ENCODE data around the gene TMPRSS9.
A peak's percentile ranks its signal among the peaks of the same experiment; 100 is the strongest.
"Not testable (repeated sequence)": the region's sequence is repeated elsewhere in the genome, so short reads cannot be mapped to it uniquely, and the experiment has no call there.

Gene TMPRSS9

DNA sequence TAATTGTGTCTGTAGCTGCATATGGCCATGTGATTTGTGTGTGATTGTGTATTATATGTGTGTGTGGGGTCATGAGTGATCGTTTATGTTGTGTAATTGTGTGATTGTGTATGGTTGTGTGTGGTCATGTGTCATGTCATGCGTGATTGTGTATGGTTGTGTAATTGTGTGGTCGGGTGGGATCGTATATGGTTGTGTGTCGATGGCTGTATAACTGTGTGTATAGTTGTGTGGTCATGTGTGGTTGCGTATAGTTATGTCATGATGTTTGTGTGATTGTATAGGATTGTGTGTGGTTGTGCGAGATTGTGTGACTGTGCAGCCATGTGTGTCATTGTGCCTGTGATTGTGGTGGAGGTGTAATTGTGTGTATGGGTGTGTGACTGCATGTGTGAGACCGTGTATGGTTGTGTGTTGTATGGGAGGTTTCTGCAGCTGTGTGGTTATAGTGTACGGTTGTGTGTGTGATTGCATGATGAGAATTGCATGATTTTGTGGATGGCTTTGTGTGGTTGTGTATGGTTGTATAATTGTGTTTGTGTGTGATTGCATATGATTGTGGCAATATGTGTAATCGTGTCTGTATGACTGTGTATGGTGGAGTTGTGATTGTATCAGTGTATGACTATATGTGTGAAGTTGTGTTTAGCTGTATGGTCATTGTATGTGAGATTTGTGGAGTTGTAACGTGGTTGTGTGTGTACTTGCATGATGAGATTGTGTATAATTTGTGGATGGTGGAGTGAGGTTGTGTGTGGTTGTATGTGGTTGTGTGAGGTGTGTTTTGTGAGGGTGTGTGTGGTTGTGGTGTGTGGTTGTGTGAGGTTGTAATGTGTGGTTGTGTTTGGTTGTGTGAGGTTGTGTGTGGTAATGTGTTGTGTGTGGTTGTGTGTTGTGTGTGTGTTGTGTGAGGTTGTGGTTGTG, 2.2 kb downstream of the TMPRSS9 start:
- DNase-seq: no peak

- no peak for DNase-seq
These were observed 2.9 kb downstream of the TMPRSS9 start for GRCh38 chr19:2362970-2363300.

DNA sequence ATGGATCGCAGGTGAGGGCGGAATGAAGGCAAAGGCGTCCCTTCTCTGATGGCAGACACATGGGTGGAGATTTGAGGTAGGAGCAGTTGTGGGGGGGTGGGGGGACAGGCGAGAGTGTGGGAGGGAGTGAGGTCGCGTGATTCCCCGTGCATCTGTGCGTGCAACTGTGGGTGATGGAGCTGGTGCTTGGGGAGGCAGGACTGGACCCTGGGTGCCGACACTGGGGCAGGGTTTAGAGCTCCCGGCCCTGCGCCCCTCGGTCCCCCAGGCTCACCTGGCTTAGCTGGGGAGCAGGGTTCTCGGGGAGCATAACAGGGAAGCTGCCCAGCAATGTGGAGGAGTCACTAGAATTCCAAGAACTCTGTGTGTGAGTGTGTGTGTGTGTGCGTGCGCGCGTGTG, 3.4 kb downstream of the TMPRSS9 start:
- no peak for DNase-seq

- DNase-seq: no peak
These were observed 5.3 kb downstream of the TMPRSS9 start for GRCh38 chr19:2365201-2365970.

DNA sequence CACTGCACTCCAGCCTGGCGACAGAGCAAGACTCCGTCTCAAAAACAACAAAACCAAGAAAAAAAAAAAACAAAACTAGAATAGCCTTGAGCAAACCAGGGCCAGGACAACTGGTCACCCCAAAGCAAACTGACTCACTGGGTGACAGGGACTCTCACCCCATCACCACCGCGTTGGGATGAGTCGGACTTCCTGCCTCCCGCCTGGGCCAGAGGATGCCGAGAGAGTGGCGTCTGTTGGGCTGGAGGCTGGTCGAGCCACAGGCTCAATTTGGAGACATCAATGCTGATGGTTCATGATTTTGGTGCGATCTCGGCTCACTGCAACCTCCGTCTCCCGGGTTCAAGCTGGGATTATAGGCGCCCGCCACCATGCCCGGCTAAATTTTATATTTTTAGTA, 11.6 kb downstream of the TMPRSS9 start:
- no peak for DNase-seq

GRCh38 chr19:2372076-2372612, 12.1 kb downstream of the TMPRSS9 start:
- DNase-seq: no peak

GRCh38 chr19:2374808-2375207, 14.7 kb downstream of the TMPRSS9 start:
- no peak for DNase-seq

- no peak for DNase-seq
These were observed 15.5 kb downstream of the TMPRSS9 start for GRCh38 chr19:2375353-2376121.

GRCh38 chr19:2376784-2377519, 16.9 kb downstream of the TMPRSS9 start:
- no peak for DNase-seq

DNA sequence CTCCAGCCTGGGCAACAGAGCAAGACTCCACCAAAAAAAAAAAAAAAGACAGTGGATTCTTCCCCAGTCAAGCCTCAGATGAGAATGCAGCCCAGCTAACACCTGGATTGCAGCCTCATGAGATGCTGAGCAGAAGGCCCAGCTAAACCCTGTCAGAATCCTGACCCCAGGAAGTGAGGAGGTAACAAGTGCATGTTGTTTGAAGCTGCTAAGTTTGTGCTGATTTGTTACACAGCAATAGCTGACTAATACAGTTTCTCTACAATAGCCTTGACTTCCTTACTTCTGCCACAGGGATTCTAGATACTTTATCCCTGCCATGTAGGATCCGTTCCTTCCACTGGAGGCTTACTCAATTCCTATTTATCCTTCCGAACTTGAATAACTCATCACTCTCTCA, 20.5 kb downstream of the TMPRSS9 start:
- no peak for DNase-seq

GRCh38 chr19:2381148-2381820, 21.2 kb downstream of the TMPRSS9 start:
- DNase-seq: no peak

DNA sequence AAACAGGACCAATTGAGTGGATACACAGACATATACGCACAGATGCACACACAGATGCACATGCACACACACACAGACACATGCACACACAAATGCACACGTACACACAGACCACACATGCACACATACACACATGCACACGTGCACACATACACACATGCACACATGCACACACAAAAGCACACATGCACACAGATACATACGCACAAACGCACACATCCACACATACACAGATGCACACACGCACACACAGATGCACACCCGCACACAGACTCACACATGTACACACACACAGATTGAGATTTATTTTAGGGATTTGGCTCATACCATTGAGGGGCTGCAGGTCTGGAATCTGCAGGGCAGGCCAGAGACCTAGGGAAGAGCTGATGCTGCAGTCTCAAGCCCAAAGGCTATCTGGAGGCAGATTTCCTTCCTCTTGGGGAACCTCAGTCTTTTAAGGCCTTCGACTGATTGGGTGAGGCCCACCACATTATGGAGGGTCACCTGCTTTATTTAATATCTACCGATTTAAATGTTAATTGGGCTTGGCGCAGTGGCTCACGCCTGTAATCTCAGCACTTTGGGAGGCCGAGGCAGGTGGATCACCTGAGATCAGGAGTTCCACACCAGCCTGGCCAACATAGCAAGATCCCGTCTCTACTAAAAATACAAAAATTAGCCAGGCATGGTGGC, 22.6 kb downstream of the TMPRSS9 start:
- DNase-seq: no peak

DNA sequence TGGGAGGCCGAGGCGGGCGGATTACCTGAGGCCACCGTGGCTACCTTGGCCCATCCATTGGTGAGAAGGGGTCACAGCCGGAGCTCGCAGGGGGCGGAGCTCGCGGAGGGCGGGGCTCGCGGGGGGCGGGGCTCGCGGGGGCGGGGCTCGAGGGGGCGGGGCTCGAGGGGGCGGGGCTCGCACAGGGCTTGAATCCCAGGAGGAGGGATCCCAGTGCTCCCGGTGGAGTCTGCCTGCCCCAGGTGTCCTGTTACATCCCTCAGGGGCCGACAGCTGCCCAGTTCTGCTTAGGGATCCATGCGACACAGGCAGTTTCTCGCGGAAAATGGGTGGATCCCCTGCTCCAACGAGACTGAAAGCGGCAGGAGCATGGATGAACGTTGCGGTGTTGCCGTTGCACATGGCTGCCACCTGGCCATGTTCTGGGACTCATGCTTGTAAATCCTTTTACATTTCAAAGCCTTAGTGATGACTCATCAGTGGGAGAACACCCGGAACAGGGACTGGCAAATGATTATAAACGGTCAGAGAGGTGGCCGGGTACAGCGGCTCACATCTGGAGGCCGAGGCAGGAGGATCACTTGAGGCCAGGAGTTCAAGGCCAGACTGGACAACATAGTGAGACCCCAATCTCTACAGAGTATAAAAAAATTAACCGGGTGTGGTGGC, 25.1 kb downstream of the TMPRSS9 start:
- DNase-seq: peak in 1 of 5 donors; percentile 8

GRCh38 chr19:2387367-2388288, 27.6 kb downstream of the TMPRSS9 start:
- DNase-seq: no peak

GRCh38 chr19:2389594-2389993, 29.5 kb downstream of the TMPRSS9 start:
- DNase-seq: no peak

DNA sequence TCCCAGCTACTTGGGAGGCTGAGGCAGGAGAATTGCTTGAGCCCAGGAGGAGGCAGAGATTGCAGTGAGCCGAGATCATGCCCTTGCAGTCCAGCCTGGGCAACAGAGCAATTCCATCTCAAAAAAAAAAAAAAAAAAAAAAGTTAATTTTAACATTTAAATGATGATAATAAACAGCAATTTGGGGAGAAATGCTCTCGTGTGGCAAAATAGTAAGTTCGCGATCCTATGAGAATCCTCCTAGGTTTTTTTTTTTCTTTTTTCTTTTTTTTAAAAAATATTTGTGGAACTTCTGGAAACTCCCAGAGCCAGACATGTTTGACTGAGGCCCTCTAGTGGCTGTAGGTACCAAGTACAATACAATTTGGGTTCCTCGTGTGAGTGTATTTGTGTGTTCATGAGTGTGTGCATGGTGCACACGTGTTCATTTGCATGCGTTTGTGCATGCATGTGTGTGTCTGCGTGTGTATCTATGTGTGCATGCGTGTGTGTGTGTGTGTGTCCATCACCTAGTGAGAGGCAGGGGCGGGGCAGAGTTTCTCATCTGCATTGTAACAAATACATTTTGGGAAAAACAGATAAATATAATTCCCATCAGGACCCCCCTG, 31.2 kb downstream of the TMPRSS9 start:
- DNase-seq: peak in 3 of 5 donors; percentile 14 to 65 (median 33)

- DNase-seq: no peak
These were observed 32.3 kb downstream of the TMPRSS9 start for GRCh38 chr19:2392366-2392765.

DNA sequence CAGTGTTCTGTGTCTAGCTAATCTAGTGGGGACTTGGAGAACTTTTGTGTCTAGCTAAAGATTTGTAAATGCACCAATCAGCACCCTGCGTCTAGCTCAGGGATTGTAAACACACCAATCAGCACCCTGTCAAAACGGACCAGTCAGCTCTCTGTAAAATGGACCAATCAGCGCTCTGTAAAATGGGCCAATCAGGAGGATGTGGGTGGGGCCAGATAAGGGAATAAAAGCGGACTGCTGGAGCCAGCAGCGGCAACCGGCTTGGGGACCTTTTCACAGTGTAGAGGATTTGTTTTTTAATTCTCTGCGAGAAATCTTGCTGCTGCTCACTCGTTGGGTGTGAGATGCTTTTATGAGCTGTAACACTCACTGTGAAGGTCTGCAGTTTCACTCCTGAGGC, 32.8 kb downstream of the TMPRSS9 start:
- not testable (repeated sequence) for DNase-seq

DNA sequence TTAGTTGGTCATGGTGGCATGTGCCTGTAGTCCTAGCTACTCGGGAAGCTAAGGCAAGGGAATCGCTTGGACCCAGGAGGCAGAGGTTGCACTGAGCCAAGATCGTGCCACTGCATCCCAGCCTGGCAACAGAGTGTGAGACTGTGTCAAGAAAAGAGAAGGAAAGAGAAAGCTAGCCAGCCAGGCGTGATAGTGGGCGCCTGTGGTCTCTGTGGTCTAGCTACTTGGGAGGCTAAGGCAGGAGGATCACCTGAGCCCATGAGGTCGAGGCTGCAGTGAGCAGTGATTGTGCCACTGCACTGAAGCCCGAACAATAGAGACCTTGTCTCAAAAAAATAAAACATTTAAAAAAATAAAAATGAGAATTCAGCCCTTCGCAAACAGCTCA, 34.0 kb downstream of the TMPRSS9 start:
- no peak for DNase-seq

Measured in T-helper 1 cell (primary cell).